HAP-1 (cell line): ENCODE data around the gene GAS2L1.
"Not testable (repeated sequence)": the region's sequence is repeated elsewhere in the genome, so short reads cannot be mapped to it uniquely, and the experiment has no call there.

Experiments
- DNase-seq, 2 experiments: peaks; one replicate each; pipeline ENCODE4 v3.0.0-alpha.2; 2016 to 2020; ENCODE audit warnings: low spot score in 2 of 2
- H3K27me3 ChIP-seq: fragments of 250-450 bp; sonication (Bioruptor Pico); 2 replicates; pipeline ENCODE4 v1.5.1; 2020; ENCODE audit warnings: low read depth, mild to moderate bottlenecking, moderate library complexity
- H3K36me3 ChIP-seq: fragments of 250-450 bp; sonication (Bioruptor Pico); replicated peaks from 2 replicates; pipeline ENCODE4 v1.5.1; 2020; ENCODE audit warnings: mild to moderate bottlenecking
- H3K4me1 ChIP-seq: fragments of 250-450 bp; sonication (Bioruptor Pico); 2 replicates; pipeline ENCODE4 v1.5.1; 2020; ENCODE audit warnings: mild to moderate bottlenecking
- H3K4me3 ChIP-seq: fragments of 250-450 bp; sonication (Bioruptor Pico); 2 replicates; pipeline ENCODE4 v1.5.1; 2020; ENCODE audit warnings: mild to moderate bottlenecking, moderate library complexity
- H3K9me3 ChIP-seq: fragments of 250-450 bp; sonication (Bioruptor Pico); 2 replicates; pipeline ENCODE4 v1.5.1; 2020; ENCODE audit warnings: mild to moderate bottlenecking, moderate library complexity
- in situ Hi-C: fragments of 300-500 bp; cut with MboI; formaldehyde crosslinking; loops from 3 replicates; pipeline ENCODE4 v1.14.3; 2020; ENCODE audit warnings: low sequenced_read_pairs, inconsistent platforms, mixed read lengths

GAS2L1 gene

GRCh38 chr22:29342177-29342576, 35.7 kb downstream of the GAS2L1 start:
- in situ Hi-C loops, result no loop called here
- Histone ChIP-seq H3K4me3 (no peak overlapping the region), H3K4me1 (no peaks in the 10 kb centered on the region), H3K27me3 (no peaks in the 10 kb centered on the region), H3K9me3 (no peaks in the 10 kb centered on the region), H3K36me3 (peaks cover 68% of the 10 kb centered on the region)
- no peak for DNase-seq

GRCh38 chr22:29342577-29343312, 36.3 kb downstream of the GAS2L1 start:
- H3K9me3 ChIP-seq, result no peaks in the 10 kb centered on the region
- no peak for DNase-seq
- no peak overlapping the region for H3K4me3 ChIP-seq
- in situ Hi-C loops, result no loop called here
- H3K4me1 ChIP-seq, result no peaks in the 10 kb centered on the region
- H3K36me3 ChIP-seq, result peaks cover 68% of the 10 kb centered on the region
- no peaks in the 10 kb centered on the region for H3K27me3 ChIP-seq

GRCh38 chr22:29343313-29343805, 36.9 kb downstream of the GAS2L1 start:
- no peak for DNase-seq

GRCh38 chr22:29344137-29344536, 37.7 kb downstream of the GAS2L1 start:
- no peak for DNase-seq
- Histone ChIP-seq H3K4me1 (no peaks in the 10 kb centered on the region), H3K27me3 (no peaks in the 10 kb centered on the region), H3K9me3 (no peaks in the 10 kb centered on the region), H3K36me3 (peaks cover 70% of the 10 kb centered on the region), H3K4me3 (no peak overlapping the region)
- in situ Hi-C loops, result no loop called here

More at GRCh38 chr22:29343313-29343805, 36.9 kb downstream of the GAS2L1 start:
- H3K4me3 ChIP-seq, result no peak overlapping the region
- H3K36me3 ChIP-seq, result peaks cover 70% of the 10 kb centered on the region
- H3K9me3 ChIP-seq, result no peaks in the 10 kb centered on the region
- H3K4me1 ChIP-seq, result no peaks in the 10 kb centered on the region
- in situ Hi-C loops, result no loop called here
- H3K27me3 ChIP-seq, result no peaks in the 10 kb centered on the region

GRCh38 chr22:29344889-29345288, 38.4 kb downstream of the GAS2L1 start:
- H3K36me3 ChIP-seq, result peaks cover 69% of the 10 kb centered on the region
- H3K4me3 ChIP-seq, H3K9me3 ChIP-seq, in situ Hi-C loops, H3K4me1 ChIP-seq, H3K27me3 ChIP-seq, DNase-seq: not testable (repeated sequence)

- Histone ChIP-seq H3K9me3 (no peaks in the 10 kb centered on the region), H3K4me3 (no peak overlapping the region), H3K36me3 (peaks cover 69% of the 10 kb centered on the region), H3K27me3 (no peaks in the 10 kb centered on the region), H3K4me1 (no peaks in the 10 kb centered on the region)
- in situ Hi-C loops, result no loop called here
- no peak for DNase-seq
Measured at GRCh38 chr22:29345932-29346331, 39.5 kb downstream of the GAS2L1 start.

GRCh38 chr22:29346659-29347058, 40.2 kb downstream of the GAS2L1 start:
- in situ Hi-C loops, result no loop called here
- Histone ChIP-seq H3K9me3 (no peaks in the 10 kb centered on the region), H3K27me3 (no peaks in the 10 kb centered on the region), H3K4me3 (no peak overlapping the region), H3K36me3 (peaks cover 70% of the 10 kb centered on the region), H3K4me1 (no peaks in the 10 kb centered on the region)
- no peak for DNase-seq

GRCh38 chr22:29348041-29348440, 41.6 kb downstream of the GAS2L1 start:
- no peak overlapping the region for H3K4me3 ChIP-seq
- H3K27me3 ChIP-seq, result no peaks in the 10 kb centered on the region
- no peaks in the 10 kb centered on the region for H3K9me3 ChIP-seq
- in situ Hi-C loops, result no loop called here
- H3K36me3 ChIP-seq, result peaks cover 73% of the 10 kb centered on the region
- DNase-seq, result no peak
- H3K4me1 ChIP-seq, result no peaks in the 10 kb centered on the region

GRCh38 chr22:29348956-29349355, 42.5 kb downstream of the GAS2L1 start:
- in situ Hi-C loops, result no loop called here
- peaks cover 81% of the 10 kb centered on the region for H3K36me3 ChIP-seq
- no peaks in the 10 kb centered on the region for H3K4me1 ChIP-seq
- DNase-seq, result no peak
- no peaks in the 10 kb centered on the region for H3K27me3 ChIP-seq
- no peak overlapping the region for H3K4me3 ChIP-seq
- H3K9me3 ChIP-seq, result no peaks in the 10 kb centered on the region

GRCh38 chr22:29351042-29351441, 44.6 kb downstream of the GAS2L1 start:
- Histone ChIP-seq H3K4me1 (no peaks in the 10 kb centered on the region), H3K9me3 (no peaks in the 10 kb centered on the region), H3K36me3 (peaks cover 82% of the 10 kb centered on the region), H3K27me3 (no peaks in the 10 kb centered on the region), H3K4me3 (no peak overlapping the region)
- no peak for DNase-seq
- in situ Hi-C loops, result no loop called here

GRCh38 chr22:29351891-29352290, 45.4 kb downstream of the GAS2L1 start:
- H3K36me3 ChIP-seq, result peaks cover 79% of the 10 kb centered on the region
- H3K4me1 ChIP-seq, result no peaks in the 10 kb centered on the region
- H3K27me3 ChIP-seq, result no peaks in the 10 kb centered on the region
- H3K4me3 ChIP-seq, result no peak overlapping the region
- DNase-seq, result no peak
- in situ Hi-C loops, result no loop called here
- H3K9me3 ChIP-seq, result no peaks in the 10 kb centered on the region

- no peaks in the 10 kb centered on the region for H3K27me3 ChIP-seq
- H3K4me1 ChIP-seq, result no peaks in the 10 kb centered on the region
- in situ Hi-C loops, result no loop called here
- H3K4me3 ChIP-seq, result no peak overlapping the region
- peaks cover 71% of the 10 kb centered on the region for H3K36me3 ChIP-seq
- no peaks in the 10 kb centered on the region for H3K9me3 ChIP-seq
- DNase-seq, result no peak
Measured at GRCh38 chr22:29352778-29353177, 46.3 kb downstream of the GAS2L1 start.

GRCh38 chr22:29353286-29353685, 46.8 kb downstream of the GAS2L1 start:
- Histone ChIP-seq H3K4me3 (no peak overlapping the region), H3K9me3 (no peaks in the 10 kb centered on the region), H3K4me1 (no peaks in the 10 kb centered on the region), H3K36me3 (peaks cover 71% of the 10 kb centered on the region), H3K27me3 (no peaks in the 10 kb centered on the region)
- no peak for DNase-seq
- in situ Hi-C loops, result no loop called here

- DNase-seq, result no peak
- Histone ChIP-seq H3K9me3 (no peaks in the 10 kb centered on the region), H3K4me1 (no peaks in the 10 kb centered on the region), H3K27me3 (no peaks in the 10 kb centered on the region), H3K36me3 (peaks cover 71% of the 10 kb centered on the region), H3K4me3 (no peak overlapping the region)
- in situ Hi-C loops, result no loop called here
Measured at GRCh38 chr22:29353860-29354259, 47.4 kb downstream of the GAS2L1 start.
